Islet precursor cell (in vitro differentiated cells): ENCODE data around the gene FCGBP.
"Not testable (repeated sequence)": the region's sequence is repeated elsewhere in the genome, so short reads cannot be mapped to it uniquely, and the experiment has no call there.

Source experiments
- DNase-seq: peaks from one replicate; pipeline ENCODE4 v3.0.0-alpha.2; 2018

The FCGBP gene

GRCh38 chr19:39916236-39916635 lies 18.2 kb downstream of the FCGBP start:
- DNase-seq, result peak; percentile 36

GRCh38 chr19:39915848-39916215 lies 18.6 kb downstream of the FCGBP start:
- peak; percentile 31 for DNase-seq

GRCh38 chr19:39915101-39915847 lies 19.2 kb downstream of the FCGBP start:
- DNase-seq, result peak; percentile 45

GRCh38 chr19:39913682-39914333 lies 20.6 kb downstream of the FCGBP start:
- peak; percentile 48 for DNase-seq

- DNase-seq, result no peak
Measured at GRCh38 chr19:39908803-39909202, 25.6 kb downstream of the FCGBP start.

- DNase-seq, result no peak
Measured at GRCh38 chr19:39906820-39907611, 27.4 kb downstream of the FCGBP start.

- DNase-seq, result peak; percentile 29
Measured at GRCh38 chr19:39906283-39906682, 28.2 kb downstream of the FCGBP start.

GRCh38 chr19:39903486-39904091 lies 30.8 kb downstream of the FCGBP start:
- not testable (repeated sequence) for DNase-seq

- not testable (repeated sequence) for DNase-seq
Measured at GRCh38 chr19:39902326-39902725, 32.1 kb downstream of the FCGBP start.

- DNase-seq, result not testable (repeated sequence)
Measured at GRCh38 chr19:39901681-39902080, 32.8 kb downstream of the FCGBP start.

GRCh38 chr19:39898858-39899257 lies 35.6 kb downstream of the FCGBP start:
- peak; percentile 45 for DNase-seq

- DNase-seq, result peak; percentile 89
Measured at GRCh38 chr19:39897511-39898245, 36.8 kb downstream of the FCGBP start.

GRCh38 chr19:39895096-39895495 lies 39.3 kb downstream of the FCGBP start:
- DNase-seq, result not testable (repeated sequence)

- not testable (repeated sequence) for DNase-seq
Measured at GRCh38 chr19:39894236-39894606, 40.2 kb downstream of the FCGBP start.

- DNase-seq, result not testable (repeated sequence)
Measured at GRCh38 chr19:39893366-39894235, 40.8 kb downstream of the FCGBP start.

GRCh38 chr19:39892506-39892902 lies 41.9 kb downstream of the FCGBP start:
- not testable (repeated sequence) for DNase-seq

GRCh38 chr19:39891660-39892505 lies 42.6 kb downstream of the FCGBP start:
- DNase-seq, result peak; percentile 68

- DNase-seq, result no peak
Measured at GRCh38 chr19:39890755-39891551, 43.5 kb downstream of the FCGBP start.
